OCI-LY7 (cell line): ENCODE measurements around the gene DIAPH1.

Experiments
- CTCF ChIP-seq: fragments of 200-600 bp; sonication (generic); conservative IDR thresholded peaks from 2 replicates; pipeline ENCODE4 v1.5.1; 2014; ENCODE audit warnings: mild to moderate bottlenecking, antibody characterized with exemption, low read length, moderate library complexity, mixed read lengths
- EZH2phosphoT487 ChIP-seq: fragments of 200-600 bp; sonication (generic); IDR thresholded peaks from 2 replicates; pipeline ENCODE4 v1.6.1; 2018; ENCODE audit warnings: low read depth, borderline replicate concordance, mild to moderate bottlenecking, mixed run types, antibody characterized with exemption, low read length, moderate library complexity, mixed read lengths

- TF ChIP-seq CTCF (no peak), EZH2phosphoT487 (no peak)
Measured at GRCh38 chr5:141512911-141513626, 105.7 kb downstream of the DIAPH1 start.
